ENCODE measurements around the gene DNPH1. TPM values are rescaled to one million over a fixed set of nuclear protein-coding genes. Genes with fewer than 3 reads are reported as not detected.

DNPH1 gene
- total and polyA plus RNA-seq, 9 of the 15 experiments (the other 6 are each of a cell fraction or from before 2014, with no cell fraction given), result 7.3 to 300 (median 68.7) TPM

DNA sequence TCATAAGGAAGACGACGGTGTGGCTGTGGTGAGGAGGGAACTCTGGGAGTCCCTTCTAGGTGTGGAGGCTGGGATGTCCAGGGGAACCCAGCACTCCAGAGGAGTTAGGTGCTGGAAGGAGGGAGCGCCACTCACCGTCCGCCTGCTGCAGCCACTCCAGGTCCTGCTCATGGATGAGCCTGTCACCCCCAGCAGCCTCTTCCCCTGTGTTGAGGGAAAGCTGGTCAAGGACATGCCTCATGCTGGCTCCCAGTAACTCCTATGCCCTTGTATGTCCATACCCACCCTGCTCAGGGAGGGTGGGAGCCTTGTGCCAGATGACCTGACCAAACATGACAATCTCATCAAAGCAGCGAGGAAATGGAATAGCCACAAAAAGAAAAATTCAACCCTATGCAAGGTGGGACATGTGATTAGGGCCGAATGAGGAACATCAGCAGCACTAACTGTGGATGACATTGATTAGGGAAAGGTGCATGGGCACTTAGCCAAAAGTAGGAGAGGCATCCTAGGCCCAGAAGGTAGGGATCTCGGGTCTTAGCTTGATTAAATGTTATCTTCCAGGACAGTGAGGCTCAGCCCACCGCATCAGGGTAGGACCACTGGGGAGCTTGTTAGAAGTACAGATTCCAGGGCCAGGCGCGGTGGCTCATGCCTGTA, 3.0 kb downstream of the DNPH1 start:
- in situ Hi-C loops (cut with MboI) (no loop called here), intact Hi-C loops (cut with micrococcal nuclease) (no loop called here)
- 61% methylated on average over 11 of the region's 11 CpGs for WGBS (ENCODE audit: insufficient coverage, low coverage, missing lambda C conversion rate)
- Histone ChIP-seq H3K36me3 (ENCODE audit: control insufficient read depth, insufficient read depth, low read length) (peaks cover 38% of the 10 kb centered on the region; the same call in 2 of the 3 replicates), H3K4me2 (ENCODE audit: insufficient read depth, low read length) (no peak overlapping the region; the same call in 1 of the 2 replicates), H3K27ac (ENCODE audit: extremely low read depth, low read depth, low read length) (no peak overlapping the region), H2AFZ (ENCODE audit: low read depth, low read length) (no peak overlapping the region), H3K9ac (ENCODE audit: insufficient read depth in 1 of 2, low read depth in 2 of 2, low read length in 2 of 2) (peak overlapping the region in 1 of 2 experiments; percentile 81; a peak in 2 of 4 replicates), H3K9me3 (replicated peaks; ENCODE audit: control insufficient read depth, insufficient read depth, low read depth, low read length) (no peaks in the 10 kb centered on the region), H3K79me2 (ENCODE audit: control insufficient read depth, insufficient read depth, low read length) (peaks cover 27% of the 10 kb centered on the region), H3K4me1 (replicated peaks in 1 of 2; ENCODE audit: control insufficient read depth in 2 of 2, insufficient read depth in 2 of 2, low read length in 2 of 2) (peaks cover 17 to 42% of the 10 kb centered on the region in 2 experiments; a peak in 4 of 5 replicates), H3K27me3 (ENCODE audit: control insufficient read depth in 2 of 2, insufficient read depth in 2 of 2, low read length in 2 of 2) (no peaks in the 10 kb centered on the region), H4K20me1 (replicated peaks; ENCODE audit: control insufficient read depth, insufficient read depth, low read length) (no peaks in the 10 kb centered on the region), H3K9me1 (ENCODE audit: control insufficient read depth, insufficient read depth, low read length) (no peaks in the 10 kb centered on the region), H3K4me3 (no peak overlapping the region)
- CTCF ChIA-PET (ENCODE audit: low intra/inter-chr PET ratio), result no interaction called here
- DNase-seq (ENCODE audit: extremely low read depth in 1 of 4, low spot score in 3 of 4), result peak in 1 of 4 experiments; percentile 66
- BruUV-seq (replicated peaks), result no TSS peak
- ATAC-seq, result no peak
- POLR2A ChIA-PET, result interaction anchor here (0.5 to 11.2 kb wide), 2 partner anchors 10 to 299 kb away, joined by 3 to 118 read pairs; no protein-coding TSS in a partner anchor
- FAIRE-seq, result peak; percentile 73
- TF ChIP-seq MAX (CRISPR knock-in tag; IDR thresholded peaks at IDR 0.05), result peak; percentile 72
- peak; percentile 56 for TF ChIP-seq NCOR1 (IDR thresholded peaks at IDR 0.05)
- no peak for TF ChIP-seq ILK (tag; IDR thresholded peaks at IDR 0.05; ENCODE audit: borderline replicate concordance, low read depth)
- TF ChIP-seq RFX5 (IDR thresholded peaks at IDR 0.05; ENCODE audit: low read depth, low read length), result no peak
- no peak for TF ChIP-seq ZNF232 (CRISPR knock-in tag; IDR thresholded peaks at IDR 0.05)
- TF ChIP-seq, protein P1, sequence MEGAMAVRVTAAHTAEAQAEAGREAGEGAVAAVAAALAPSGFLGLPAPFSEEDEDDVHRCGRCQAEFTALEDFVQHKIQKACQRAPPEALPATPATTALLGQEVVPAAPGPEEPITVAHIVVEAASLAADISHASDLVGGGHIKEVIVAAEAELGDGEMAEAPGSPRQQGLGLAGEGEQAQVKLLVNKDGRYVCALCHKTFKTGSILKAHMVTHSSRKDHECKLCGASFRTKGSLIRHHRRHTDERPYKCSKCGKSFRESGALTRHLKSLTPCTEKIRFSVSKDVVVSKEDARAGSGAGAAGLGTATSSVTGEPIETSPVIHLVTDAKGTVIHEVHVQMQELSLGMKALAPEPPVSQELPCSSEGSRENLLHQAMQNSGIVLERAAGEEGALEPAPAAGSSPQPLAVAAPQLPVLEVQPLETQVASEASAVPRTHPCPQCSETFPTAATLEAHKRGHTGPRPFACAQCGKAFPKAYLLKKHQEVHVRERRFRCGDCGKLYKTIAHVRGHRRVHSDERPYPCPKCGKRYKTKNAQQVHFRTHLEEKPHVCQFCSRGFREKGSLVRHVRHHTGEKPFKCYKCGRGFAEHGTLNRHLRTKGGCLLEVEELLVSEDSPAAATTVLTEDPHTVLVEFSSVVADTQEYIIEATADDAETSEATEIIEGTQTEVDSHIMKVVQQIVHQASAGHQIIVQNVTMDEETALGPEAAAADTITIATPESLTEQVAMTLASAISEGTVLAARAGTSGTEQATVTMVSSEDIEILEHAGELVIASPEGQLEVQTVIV (CRISPR knock-in tag; IDR thresholded peaks at IDR 0.05; ENCODE audit: borderline replicate concordance), result no peak
- no peak for TF ChIP-seq ETV6 (IDR thresholded peaks at IDR 0.05; ENCODE audit: borderline replicate concordance in 1 of 2, low read depth in 2 of 2, low read length in 1 of 2)
- no peak for TF ChIP-seq ETV6 (CRISPR knock-in tag; IDR thresholded peaks at IDR 0.05; ENCODE audit: borderline replicate concordance)
- peak in 1 of 2 experiments; percentile 35; a peak in 1 of 4 replicates for TF ChIP-seq FOXA3 (CRISPR knock-in tag; conservative IDR thresholded peaks at IDR 0.05 in 1 of 2, IDR thresholded peaks at IDR 0.05 in 1 of 2)
- TF ChIP-seq ETV5 (CRISPR knock-in tag; IDR thresholded peaks at IDR 0.05; ENCODE audit: low read depth), result no peak
- TF ChIP-seq, protein P2, sequence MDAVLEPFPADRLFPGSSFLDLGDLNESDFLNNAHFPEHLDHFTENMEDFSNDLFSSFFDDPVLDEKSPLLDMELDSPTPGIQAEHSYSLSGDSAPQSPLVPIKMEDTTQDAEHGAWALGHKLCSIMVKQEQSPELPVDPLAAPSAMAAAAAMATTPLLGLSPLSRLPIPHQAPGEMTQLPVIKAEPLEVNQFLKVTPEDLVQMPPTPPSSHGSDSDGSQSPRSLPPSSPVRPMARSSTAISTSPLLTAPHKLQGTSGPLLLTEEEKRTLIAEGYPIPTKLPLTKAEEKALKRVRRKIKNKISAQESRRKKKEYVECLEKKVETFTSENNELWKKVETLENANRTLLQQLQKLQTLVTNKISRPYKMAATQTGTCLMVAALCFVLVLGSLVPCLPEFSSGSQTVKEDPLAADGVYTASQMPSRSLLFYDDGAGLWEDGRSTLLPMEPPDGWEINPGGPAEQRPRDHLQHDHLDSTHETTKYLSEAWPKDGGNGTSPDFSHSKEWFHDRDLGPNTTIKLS (IDR thresholded peaks at IDR 0.05; ENCODE audit: borderline replicate concordance, low read depth), result no peak
- TF ChIP-seq, protein P3, sequence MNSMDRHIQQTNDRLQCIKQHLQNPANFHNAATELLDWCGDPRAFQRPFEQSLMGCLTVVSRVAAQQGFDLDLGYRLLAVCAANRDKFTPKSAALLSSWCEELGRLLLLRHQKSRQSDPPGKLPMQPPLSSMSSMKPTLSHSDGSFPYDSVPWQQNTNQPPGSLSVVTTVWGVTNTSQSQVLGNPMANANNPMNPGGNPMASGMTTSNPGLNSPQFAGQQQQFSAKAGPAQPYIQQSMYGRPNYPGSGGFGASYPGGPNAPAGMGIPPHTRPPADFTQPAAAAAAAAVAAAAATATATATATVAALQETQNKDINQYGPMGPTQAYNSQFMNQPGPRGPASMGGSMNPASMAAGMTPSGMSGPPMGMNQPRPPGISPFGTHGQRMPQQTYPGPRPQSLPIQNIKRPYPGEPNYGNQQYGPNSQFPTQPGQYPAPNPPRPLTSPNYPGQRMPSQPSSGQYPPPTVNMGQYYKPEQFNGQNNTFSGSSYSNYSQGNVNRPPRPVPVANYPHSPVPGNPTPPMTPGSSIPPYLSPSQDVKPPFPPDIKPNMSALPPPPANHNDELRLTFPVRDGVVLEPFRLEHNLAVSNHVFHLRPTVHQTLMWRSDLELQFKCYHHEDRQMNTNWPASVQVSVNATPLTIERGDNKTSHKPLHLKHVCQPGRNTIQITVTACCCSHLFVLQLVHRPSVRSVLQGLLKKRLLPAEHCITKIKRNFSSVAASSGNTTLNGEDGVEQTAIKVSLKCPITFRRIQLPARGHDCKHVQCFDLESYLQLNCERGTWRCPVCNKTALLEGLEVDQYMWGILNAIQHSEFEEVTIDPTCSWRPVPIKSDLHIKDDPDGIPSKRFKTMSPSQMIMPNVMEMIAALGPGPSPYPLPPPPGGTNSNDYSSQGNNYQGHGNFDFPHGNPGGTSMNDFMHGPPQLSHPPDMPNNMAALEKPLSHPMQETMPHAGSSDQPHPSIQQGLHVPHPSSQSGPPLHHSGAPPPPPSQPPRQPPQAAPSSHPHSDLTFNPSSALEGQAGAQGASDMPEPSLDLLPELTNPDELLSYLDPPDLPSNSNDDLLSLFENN (IDR thresholded peaks at IDR 0.05; ENCODE audit: low read depth in 2 of 2, low read length in 2 of 2), result no peak
